CD8-positive, alpha-beta memory T cell (primary cell): ENCODE measurements around the gene DOCK7. TPM values are rescaled to one million over a fixed set of nuclear protein-coding genes. Genes with fewer than 3 reads are reported as not detected.

Experiments
- CTCF ChIA-PET: fragments of 350-600 bp; sonication (Branson Sonifier 250); formaldehyde crosslinking; loops from one replicate; lab custom pipeline; 2021; ENCODE audit warnings: antibody characterized with exemption; lab: Charles Lee
- POLR2A ChIA-PET: fragments of 350-600 bp; sonication (Branson Sonifier 250); formaldehyde crosslinking; loops from one replicate; lab custom pipeline; 2021; ENCODE audit warnings: antibody characterized with exemption; lab: Charles Lee
- DNase-seq, 5 donors: peaks; one replicate each; pipeline versions ENCODE4 v3.0.0 to v3.0.0-alpha.2; 2020 to 2022; ENCODE audit warnings: mixed read lengths in 1 of 5
- H3K27ac ChIP-seq: one replicate; pipeline ENCODE4 v1.7.0; 2013; ENCODE audit warnings: low read depth, mild to moderate bottlenecking, low read length, moderate library complexity
- H3K27me3 ChIP-seq: 2 replicates; pipeline ENCODE4 v1.7.0; 2013; ENCODE audit warnings: low read length, mild to moderate bottlenecking; ENCODE audit not compliant: insufficient read depth, poor library complexity, severe bottlenecking
- H3K36me3 ChIP-seq: 2 replicates; pipeline ENCODE4 v1.7.0; 2013; ENCODE audit warnings: mild to moderate bottlenecking, low read length, moderate library complexity; ENCODE audit not compliant: insufficient read depth
- H3K4me1 ChIP-seq: 2 replicates; pipeline ENCODE4 v1.7.0; 2013; ENCODE audit warnings: mild to moderate bottlenecking, low read length, moderate library complexity; ENCODE audit not compliant: insufficient read depth
- H3K4me3 ChIP-seq: 2 replicates; pipeline ENCODE4 v1.7.0; 2013; ENCODE audit warnings: mild to moderate bottlenecking, low read length
- H3K9me3 ChIP-seq: 2 replicates; pipeline ENCODE4 v1.7.0; 2013; ENCODE audit warnings: mild to moderate bottlenecking, low read length
- H3K27ac Mint-ChIP-seq, 8 donors: one replicate each; pipeline ENCODE4 v1.8.0; 2020 to 2021; ENCODE audit warnings: mixed read lengths in 8 of 8, mild to moderate bottlenecking in 6 of 8, inconsistent platforms in 3 of 8, moderate library complexity in 3 of 8
- H3K27me3 Mint-ChIP-seq, 2 donors: one replicate each; pipeline ENCODE4 v1.8.0; 2020 to 2021; ENCODE audit warnings: mixed read lengths in 2 of 2, mild to moderate bottlenecking in 1 of 2, moderate library complexity in 1 of 2
- H3K36me3 Mint-ChIP-seq, 3 donors: one replicate each; pipeline ENCODE4 v1.8.0; 2020 to 2021; ENCODE audit warnings: mixed read lengths in 3 of 3, inconsistent platforms in 1 of 3, mild to moderate bottlenecking in 1 of 3
- H3K4me1 Mint-ChIP-seq, 3 donors: one replicate each; pipeline ENCODE4 v1.8.0; 2020 to 2021; ENCODE audit warnings: mixed read lengths in 3 of 3, inconsistent platforms in 1 of 3, mild to moderate bottlenecking in 1 of 3
- H3K4me3 Mint-ChIP-seq, 7 donors: one replicate each; pipeline ENCODE4 v1.8.0; 2020 to 2021; ENCODE audit warnings: mixed read lengths in 7 of 7, mild to moderate bottlenecking in 6 of 7, moderate library complexity in 4 of 7, inconsistent platforms in 2 of 7
- H3K9me3 Mint-ChIP-seq, 5 donors: one replicate each; pipeline ENCODE4 v1.8.0; 2020 to 2022; ENCODE audit warnings: mixed read lengths in 5 of 5, mild to moderate bottlenecking in 3 of 5, moderate library complexity in 2 of 5, inconsistent platforms in 1 of 5
- polyA plus RNA-seq: library from polyadenylated mRNA; unstranded; fragments of 300-500 nt; fragmentation: Illumina TruSeq; gene quantifications from one replicate; pipeline ENCODE4 v1.2.3, GENCODE V29; 2021
- total RNA-seq, 2 experiments: library from RNA; stranded (reverse); gene quantifications; one replicate each; pipeline ENCODE4 v1.2.3, GENCODE V29; 2021

Gene DOCK7
- total and polyA plus RNA-seq, 3 experiments from 2014 or later: 2.4 to 10.5 (median 10.5) TPM

DNA sequence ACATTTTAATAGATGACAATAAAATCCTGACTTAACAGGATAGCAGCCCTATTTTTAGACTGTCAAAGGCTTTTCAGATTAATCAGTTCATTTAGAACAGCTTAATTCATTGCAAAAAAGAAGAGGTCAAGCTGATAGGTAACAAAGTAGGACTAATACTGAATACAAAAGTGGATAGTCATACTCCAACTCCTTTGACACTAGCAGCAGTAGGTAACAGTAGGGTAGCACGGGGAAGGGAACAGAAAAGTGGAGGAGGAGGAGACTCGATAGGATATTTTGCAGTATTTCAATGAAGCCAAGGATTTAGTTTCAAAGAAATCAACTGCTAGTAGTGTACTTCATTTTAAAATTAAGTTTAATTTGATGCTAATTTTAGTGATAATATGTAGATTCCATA, 200.2 kb downstream of the DOCK7 start:
- ChIA-PET CTCF (no interaction called here), POLR2A (no interaction called here)
- Histone ChIP-seq H3K4me1 (no peaks in the 10 kb centered on the region), H3K27me3 (no peaks in the 10 kb centered on the region), H3K36me3 (no peaks in the 10 kb centered on the region), H3K4me3 (no peak overlapping the region), H3K27ac (no peak overlapping the region), H3K9me3 (no peaks in the 10 kb centered on the region)
- Mint-ChIP-seq H3K9me3 (no peaks in the 10 kb centered on the region), H3K4me1 (no peaks in the 10 kb centered on the region), H3K36me3 (peaks cover 6 to 19% (median 10%) of the 10 kb centered on the region in 3 donors), H3K4me3 (no peak overlapping the region), H3K27me3 (peaks cover 0 to 3% of the 10 kb centered on the region in 2 donors), H3K27ac (peak overlapping the region in 1 of 8 donors; percentile 52)
- no peak for DNase-seq

DNA sequence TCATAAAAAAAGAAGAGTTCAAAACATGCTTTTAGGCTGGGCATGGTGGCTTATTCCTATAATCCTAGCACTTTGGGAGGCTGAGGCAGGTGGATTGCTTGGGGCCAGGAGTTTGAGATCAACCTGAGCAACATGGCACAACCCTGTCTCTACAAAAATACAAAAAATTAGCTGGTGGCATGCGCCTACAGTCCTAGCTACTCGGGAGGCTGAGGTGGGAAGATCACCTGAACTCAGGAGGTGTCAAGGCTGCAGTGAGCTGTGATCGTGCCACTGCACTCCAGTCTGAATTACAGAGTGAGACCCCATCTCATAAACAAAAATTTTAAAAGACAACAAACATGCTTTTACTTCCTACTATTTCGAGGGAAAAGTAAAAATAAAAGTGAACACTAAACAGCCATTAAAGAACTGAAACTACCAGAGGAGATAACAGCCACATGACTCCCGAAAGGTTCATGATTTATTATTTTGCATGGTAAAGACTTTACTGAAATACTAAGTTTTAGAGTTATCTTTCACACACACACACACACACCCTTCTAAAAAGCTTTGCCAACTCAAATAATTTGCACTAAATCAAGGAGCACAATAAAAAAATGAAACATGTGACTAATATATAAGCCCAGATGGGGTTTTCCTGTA, 203.2 kb downstream of the DOCK7 start:
- POLR2A ChIA-PET: no interaction called here
- Mint-ChIP-seq H3K36me3 (peaks cover 0 to 14% (median 4%) of the 10 kb centered on the region in 3 donors), H3K9me3 (no peaks in the 10 kb centered on the region), H3K4me1 (no peaks in the 10 kb centered on the region), H3K4me3 (no peak overlapping the region), H3K27ac (no peak overlapping the region), H3K27me3 (peaks cover 0 to 3% of the 10 kb centered on the region in 2 donors)
- Histone ChIP-seq H3K9me3 (no peaks in the 10 kb centered on the region), H3K4me3 (no peak overlapping the region), H3K27me3 (no peaks in the 10 kb centered on the region), H3K27ac (no peak overlapping the region), H3K4me1 (no peaks in the 10 kb centered on the region), H3K36me3 (no peaks in the 10 kb centered on the region)
- CTCF ChIA-PET: no interaction called here
- no peak for DNase-seq

DNA sequence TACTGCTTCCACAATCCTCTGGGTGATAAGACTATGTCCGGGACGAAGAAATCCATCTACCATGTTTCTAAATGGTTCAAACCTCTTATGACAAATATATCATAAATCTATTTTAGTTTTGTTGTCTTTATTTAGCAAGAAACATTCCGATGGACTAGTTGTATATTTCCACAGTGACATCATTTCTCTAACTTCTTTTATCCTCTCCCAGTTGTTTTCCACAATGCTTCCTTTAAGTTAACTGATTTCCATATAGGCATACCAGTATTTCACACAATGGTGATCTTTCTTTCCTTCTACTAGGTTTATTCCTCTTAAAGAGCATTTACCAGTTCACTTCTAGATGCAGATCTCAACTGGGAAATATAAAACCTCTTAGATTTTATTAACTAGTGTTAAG, 206.5 kb downstream of the DOCK7 start:
- DNase-seq: no peak
- ChIA-PET POLR2A (no interaction called here), CTCF (no interaction called here)
- no peaks in the 10 kb centered on the region for H3K9me3 ChIP-seq
- no peaks in the 10 kb centered on the region for H3K9me3 Mint-ChIP-seq
- H3K4me3 Mint-ChIP-seq: no peak overlapping the region
- no peak overlapping the region for H3K27ac Mint-ChIP-seq
- H3K4me1 Mint-ChIP-seq: no peaks in the 10 kb centered on the region
- H3K27me3 Mint-ChIP-seq: peaks cover 0 to 3% of the 10 kb centered on the region in 2 donors
- H3K27ac ChIP-seq: no peak overlapping the region
- H3K4me1 ChIP-seq: no peaks in the 10 kb centered on the region
- H3K36me3 ChIP-seq: no peaks in the 10 kb centered on the region
- H3K4me3 ChIP-seq: no peak overlapping the region
- H3K27me3 ChIP-seq: no peaks in the 10 kb centered on the region
- peaks cover 0 to 12% (median 0%) of the 10 kb centered on the region in 3 donors for H3K36me3 Mint-ChIP-seq

DNA sequence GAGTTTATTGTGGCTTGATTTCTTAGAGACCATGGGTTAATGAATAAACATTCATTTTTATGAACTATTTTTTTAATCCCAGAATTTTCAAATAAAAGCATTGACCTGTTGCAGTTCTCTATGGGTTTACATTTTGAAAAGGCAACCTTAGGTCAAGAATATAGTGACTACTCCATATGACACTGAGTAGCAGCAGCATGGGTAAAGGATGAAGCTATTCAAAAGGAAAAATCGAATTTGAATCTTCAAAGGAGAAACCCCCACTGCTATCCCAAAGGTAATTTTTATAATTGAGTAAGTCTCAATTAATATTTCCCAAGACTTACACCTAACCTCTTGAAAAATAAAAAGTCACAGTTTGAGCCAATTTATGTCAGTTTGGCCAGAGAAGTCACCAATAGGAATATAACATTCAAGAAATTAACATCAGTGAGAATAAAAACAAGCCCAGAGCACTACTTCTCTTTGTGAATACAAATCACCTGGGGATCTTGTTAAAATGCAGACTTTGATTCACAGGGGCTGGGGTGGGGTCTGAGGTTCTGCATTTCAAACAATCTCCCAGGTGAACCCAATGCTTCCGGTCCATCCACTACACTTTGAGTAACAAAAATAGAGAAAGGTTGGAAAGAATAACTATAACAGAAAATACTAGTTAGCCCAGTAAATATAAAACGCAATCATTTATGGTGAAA, 211.5 kb downstream of the DOCK7 start:
- Mint-ChIP-seq H3K4me1 (no peaks in the 10 kb centered on the region), H3K4me3 (no peak overlapping the region), H3K36me3 (peaks cover 7 to 26% (median 15%) of the 10 kb centered on the region in 3 donors), H3K27ac (no peak overlapping the region), H3K9me3 (no peaks in the 10 kb centered on the region), H3K27me3 (no peaks in the 10 kb centered on the region)
- Histone ChIP-seq H3K27me3 (no peaks in the 10 kb centered on the region), H3K4me1 (no peaks in the 10 kb centered on the region), H3K4me3 (no peak overlapping the region), H3K36me3 (no peaks in the 10 kb centered on the region), H3K9me3 (no peaks in the 10 kb centered on the region), H3K27ac (no peak overlapping the region)
- ChIA-PET CTCF (no interaction called here), POLR2A (no interaction called here)
- no peak for DNase-seq

DNA sequence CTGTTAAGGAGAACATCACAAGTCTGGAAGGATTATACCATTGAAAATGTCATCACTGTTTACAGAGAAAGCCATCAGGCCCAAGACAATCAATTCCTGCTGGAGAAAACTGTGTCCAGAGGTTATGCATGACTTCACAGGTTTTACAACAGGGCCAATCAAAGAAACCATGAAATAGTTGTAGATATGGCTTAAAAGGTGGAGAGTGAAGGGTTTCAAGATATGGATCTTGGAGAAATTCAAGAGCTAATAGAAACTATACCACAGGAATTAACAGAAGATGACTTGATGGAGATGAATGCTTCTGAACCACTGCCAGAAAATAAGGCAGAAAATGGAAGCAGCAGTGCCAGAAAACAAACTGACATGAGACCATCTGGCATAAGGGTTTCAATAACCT, 221.1 kb downstream of the DOCK7 start:
- no peak for DNase-seq
- H3K4me3 Mint-ChIP-seq: no peak overlapping the region
- no peaks in the 10 kb centered on the region for H3K4me1 Mint-ChIP-seq
- Histone ChIP-seq H3K36me3 (no peaks in the 10 kb centered on the region), H3K9me3 (no peaks in the 10 kb centered on the region), H3K27me3 (no peaks in the 10 kb centered on the region), H3K27ac (no peak overlapping the region), H3K4me3 (no peak overlapping the region), H3K4me1 (no peaks in the 10 kb centered on the region)
- peaks cover 13 to 47% (median 35%) of the 10 kb centered on the region in 3 donors for H3K36me3 Mint-ChIP-seq
- POLR2A ChIA-PET: no interaction called here
- H3K27ac Mint-ChIP-seq: no peak overlapping the region
- peaks cover 0 to 7% (median 0%) of the 10 kb centered on the region in 5 donors for H3K9me3 Mint-ChIP-seq
- no peaks in the 10 kb centered on the region for H3K27me3 Mint-ChIP-seq
- CTCF ChIA-PET: no interaction called here

DNA sequence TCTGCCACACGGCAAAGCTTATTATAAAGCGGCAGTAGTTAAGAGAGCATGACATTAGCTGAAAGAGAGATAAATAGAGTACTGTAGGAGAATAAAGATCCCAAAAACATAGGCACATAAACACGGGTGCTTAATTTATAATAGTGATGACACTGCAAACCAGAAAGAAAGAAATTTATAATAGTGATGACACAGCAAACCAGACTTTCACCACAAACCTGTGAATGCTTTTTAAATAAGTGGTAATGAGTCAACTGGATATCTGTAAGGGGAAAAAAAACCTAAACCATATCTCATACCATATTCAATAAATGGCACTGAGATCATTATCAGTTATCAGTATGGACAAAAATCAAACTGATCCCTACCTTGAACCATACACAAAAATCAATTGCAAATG, 225.8 kb downstream of the DOCK7 start:
- H3K9me3 Mint-ChIP-seq: no peaks in the 10 kb centered on the region
- Histone ChIP-seq H3K27me3 (no peaks in the 10 kb centered on the region), H3K4me1 (no peaks in the 10 kb centered on the region), H3K27ac (no peak overlapping the region), H3K36me3 (no peaks in the 10 kb centered on the region), H3K9me3 (no peaks in the 10 kb centered on the region), H3K4me3 (no peak overlapping the region)
- CTCF ChIA-PET: no interaction called here
- H3K36me3 Mint-ChIP-seq: peaks cover 0 to 13% (median 12%) of the 10 kb centered on the region in 3 donors
- POLR2A ChIA-PET: no interaction called here
- no peak overlapping the region for H3K4me3 Mint-ChIP-seq
- no peak for DNase-seq
- no peaks in the 10 kb centered on the region for H3K27me3 Mint-ChIP-seq
- no peak overlapping the region for H3K27ac Mint-ChIP-seq
- H3K4me1 Mint-ChIP-seq: no peaks in the 10 kb centered on the region

DNA sequence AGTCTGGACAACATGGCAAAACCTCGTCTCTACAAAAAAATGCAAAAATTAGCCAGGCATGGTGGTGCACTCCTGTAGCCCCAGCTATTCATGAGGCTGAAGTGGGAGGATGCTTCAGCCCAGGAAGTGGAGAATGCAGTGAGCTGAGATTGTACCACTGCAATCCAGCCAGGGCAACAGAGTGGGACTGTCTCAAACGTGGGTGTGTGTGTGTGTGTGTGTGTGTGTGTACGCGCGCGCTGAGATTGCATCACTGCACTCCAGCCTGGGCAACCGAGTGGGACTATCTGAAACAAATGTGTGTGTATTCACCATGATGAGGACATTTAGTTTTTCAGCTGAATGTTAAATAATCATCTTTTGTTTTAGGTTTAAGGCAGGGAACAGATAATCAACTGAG, 230.2 kb downstream of the DOCK7 start:
- Mint-ChIP-seq H3K27ac (peak overlapping the region in 1 of 8 donors; percentile 32), H3K4me3 (no peak overlapping the region), H3K9me3 (no peaks in the 10 kb centered on the region), H3K36me3 (peaks cover 0 to 26% (median 0%) of the 10 kb centered on the region in 3 donors), H3K4me1 (no peaks in the 10 kb centered on the region), H3K27me3 (no peaks in the 10 kb centered on the region)
- no peaks in the 10 kb centered on the region for H3K9me3 ChIP-seq
- no peak for DNase-seq
- H3K36me3 ChIP-seq: no peaks in the 10 kb centered on the region
- CTCF ChIA-PET: interaction anchor here (0.6 kb wide), 1 partner anchor 323 kb away, joined by 5 read pairs; no protein-coding TSS in a partner anchor
- H3K27ac ChIP-seq: no peak overlapping the region
- no peaks in the 10 kb centered on the region for H3K4me1 ChIP-seq
- H3K27me3 ChIP-seq: no peaks in the 10 kb centered on the region
- H3K4me3 ChIP-seq: no peak overlapping the region
- POLR2A ChIA-PET: no interaction called here

DNA sequence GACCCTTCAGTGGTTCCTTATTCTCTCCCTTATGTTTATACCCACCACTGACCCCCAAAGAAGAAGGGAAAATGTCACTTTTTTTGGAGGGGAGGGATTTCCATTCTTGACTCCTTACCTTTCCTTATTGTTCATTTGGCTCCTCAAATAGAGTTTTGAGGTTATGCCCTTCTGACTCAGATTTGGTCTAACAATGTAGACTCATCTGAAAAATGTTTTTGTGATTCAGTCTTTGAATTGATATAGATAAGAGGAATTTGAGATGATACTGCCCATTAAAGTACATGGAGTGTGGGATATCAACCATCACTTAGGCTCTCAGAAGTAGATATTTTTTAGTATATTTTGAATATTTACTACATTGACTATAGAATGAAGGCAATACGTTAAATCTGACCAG, 235.2 kb downstream of the DOCK7 start:
- Mint-ChIP-seq H3K4me3 (no peak overlapping the region), H3K9me3 (no peaks in the 10 kb centered on the region), H3K27ac (no peak overlapping the region), H3K4me1 (peaks cover 16 to 26% (median 25%) of the 10 kb centered on the region in 3 donors), H3K27me3 (no peaks in the 10 kb centered on the region), H3K36me3 (peaks cover 0 to 65% (median 0%) of the 10 kb centered on the region in 3 donors)
- no peak overlapping the region for H3K4me3 ChIP-seq
- H3K27me3 ChIP-seq: no peaks in the 10 kb centered on the region
- H3K27ac ChIP-seq: no peak overlapping the region
- peaks cover 25% of the 10 kb centered on the region for H3K36me3 ChIP-seq
- no peak for DNase-seq
- ChIA-PET POLR2A (no interaction called here), CTCF (no interaction called here)
- peaks cover 7% of the 10 kb centered on the region for H3K4me1 ChIP-seq
- no peaks in the 10 kb centered on the region for H3K9me3 ChIP-seq
